Measurements from ENCODE around the gene MLLT6. TPM values are rescaled to one million over a fixed set of nuclear protein-coding genes. Genes with fewer than 3 reads are reported as not detected.

MLLT6 gene
- total RNA-seq, 1 experiment from 2014 or later: 50.6 TPM

- no peak for TF ChIP-seq REST (IDR thresholded peaks at IDR 0.05; ENCODE audit: insufficient read depth in 1 of 2, low read depth in 2 of 2, low read length in 1 of 2)
- no peak for TF ChIP-seq POLR2AphosphoS5 (IDR thresholded peaks at IDR 0.05; ENCODE audit: low read depth, low read length)
- no peak for ATAC-seq
- Histone ChIP-seq H3K4me1 (ENCODE audit: control insufficient read depth, insufficient read depth, low read length) (peaks cover 33% of the 10 kb centered on the region), H3K27me3 (ENCODE audit: control insufficient read depth, insufficient read depth, low read length) (no peaks in the 10 kb centered on the region), H3K27ac (ENCODE audit: low read length) (peak overlapping the region; percentile 82), H3K36me3 (ENCODE audit: control insufficient read depth, insufficient read depth, low read length) (peaks cover 2% of the 10 kb centered on the region; the same call in 1 of the 2 replicates), H3K9me3 (ENCODE audit: control insufficient read depth, insufficient read depth, low read depth, low read length) (no peaks in the 10 kb centered on the region), H3K4me3 (ENCODE audit: low read depth in 2 of 2, low read length in 2 of 2) (peak overlapping the region; percentile 73 to 75)
- in situ Hi-C loops (cut with HindIII; ENCODE audit: low pct_unique_long_range_greater_than_20kb, low sequenced_read_pairs) (no loop called here), intact Hi-C loops (cut with micrococcal nuclease; ENCODE audit: unreplicated experiment) (no loop called here)
- DNase-seq (ENCODE audit: low read depth, low spot score): no peak
- ChIA-PET POLR2A (no interaction called here), CTCF (no interaction called here)
- BruUV-seq (replicated peaks): no TSS peak
Observed at GRCh38 chr17:38746849-38747462, 41.9 kb downstream of the MLLT6 start.

GRCh38 chr17:38747463-38748148 is 42.5 kb downstream of the MLLT6 start:
- no peak for ATAC-seq
- Histone ChIP-seq H3K27me3 (ENCODE audit: control insufficient read depth, insufficient read depth, low read length) (no peaks in the 10 kb centered on the region), H3K27ac (ENCODE audit: low read length) (peak overlapping the region; percentile 83), H3K4me3 (ENCODE audit: low read depth in 2 of 2, low read length in 2 of 2) (peak overlapping the region; percentile 73 to 75), H3K36me3 (ENCODE audit: control insufficient read depth, insufficient read depth, low read length) (peaks cover 2% of the 10 kb centered on the region; the same call in 1 of the 2 replicates), H3K9me3 (ENCODE audit: control insufficient read depth, insufficient read depth, low read depth, low read length) (no peaks in the 10 kb centered on the region), H3K4me1 (ENCODE audit: control insufficient read depth, insufficient read depth, low read length) (peaks cover 29% of the 10 kb centered on the region)
- BruUV-seq (replicated peaks): no TSS peak
- intact Hi-C loops (cut with micrococcal nuclease; ENCODE audit: unreplicated experiment): no loop called here
- POLR2A ChIA-PET: no interaction called here
- CTCF ChIA-PET: no interaction called here
- in situ Hi-C loops (cut with HindIII; ENCODE audit: low pct_unique_long_range_greater_than_20kb, low sequenced_read_pairs): no loop called here
- DNase-seq (ENCODE audit: low read depth, low spot score): no peak
- TF ChIP-seq CTCF (IDR thresholded peaks at IDR 0.05): no peak
- TF ChIP-seq SIN3A (IDR thresholded peaks at IDR 0.05; ENCODE audit: borderline replicate concordance, insufficient read depth, low read depth, low read length): no peak
- no peak for TF ChIP-seq TCF7L2 (IDR thresholded peaks at IDR 0.05; ENCODE audit: low read depth, low read length)
- no peak for TF ChIP-seq REST (IDR thresholded peaks at IDR 0.05; ENCODE audit: insufficient read depth in 1 of 2, low read depth in 2 of 2, low read length in 1 of 2)
- TF ChIP-seq POLR2AphosphoS5 (IDR thresholded peaks at IDR 0.05; ENCODE audit: low read depth, low read length): no peak

All from Panc1 (cell line).